GM12878 (cell line): ENCODE results near the gene MTRF1. TPM values are rescaled to one million over a fixed set of nuclear protein-coding genes. Genes with fewer than 3 reads are reported as not detected.

Experiments
- ATAC-seq: fragments of 200-7000 bp; cut with Tn5 transposase; 3 replicates; pipeline ENCODE4 v1.9.1; 2020; ENCODE audit warnings: mild to moderate bottlenecking, moderate library complexity
- BruUV-seq: library from RNA; stranded (reverse); fragments of 400-500 nt; replicated peaks from 2 replicates; lab custom pipeline; 2021; lab: Mats Ljungman, UMichigan
- CTCF ChIA-PET: fragments of 300-600 bp; sonication (Branson Sonifier 250); formaldehyde crosslinking; extraction: SDS; loops from one replicate; lab custom pipeline; 2021; ENCODE audit warnings: inconsistent platforms; lab: Yijun Ruan, JAX
- POLR2A ChIA-PET: fragments of 350-600 bp; formaldehyde crosslinking; extraction: SDS; loops from one replicate; lab custom pipeline; 2021; ENCODE audit warnings: inconsistent platforms; lab: Charles Lee
- RAD21 ChIA-PET: fragments of 300-600 bp; sonication (Branson Sonifier 250); formaldehyde crosslinking; loops from one replicate; lab custom pipeline; 2023; ENCODE audit warnings: antibody characterized with exemption; ENCODE audit not compliant: unreplicated experiment; lab: Charles Lee
- SMC1A ChIA-PET: fragments of 300-600 bp; sonication (Branson Sonifier 250); formaldehyde crosslinking; loops from one replicate; lab custom pipeline; 2023; ENCODE audit not compliant: unreplicated experiment, uncharacterized antibody; lab: Charles Lee
- DNase-seq: peaks from one replicate; pipeline ENCODE4 v3.0.0-alpha.2; 2011; ENCODE audit warnings: low read depth, low spot score
- FAIRE-seq: peaks from 3 replicates; lab custom pipeline; 2011; peaks lifted over from hg19 to GRCh38; lab: Jason Lieb, UNC
- H2AFZ ChIP-seq: 2 replicates; pipeline ENCODE4 v1.6.0; 2011; ENCODE audit warnings: low read depth, low read length, control low read depth; ENCODE audit not compliant: control insufficient read depth
- H3K27ac ChIP-seq: 2 replicates; pipeline ENCODE4 v1.5.1; 2011; ENCODE audit warnings: control low read depth; ENCODE audit not compliant: control insufficient read depth, insufficient read depth
- H3K27me3 ChIP-seq, 2 experiments: replicated peaks in 1 of 2; 2 replicates each; pipeline versions ENCODE4 v1.6.0 to v1.6.1; 2011; ENCODE audit warnings: low read length in 1 of 2; ENCODE audit not compliant: control insufficient read depth in 2 of 2, insufficient read depth in 2 of 2
- H3K36me3 ChIP-seq, 2 experiments: 2 replicates each; pipeline ENCODE4 v1.5.1; 2011; ENCODE audit warnings: low read length in 1 of 2; ENCODE audit not compliant: control insufficient read depth in 2 of 2, insufficient read depth in 2 of 2
- H3K4me1 ChIP-seq: 2 replicates; pipeline ENCODE4 v1.6.1; 2011; ENCODE audit warnings: mild to moderate bottlenecking, low read length, moderate library complexity, mixed read lengths; ENCODE audit not compliant: control insufficient read depth, insufficient read depth
- H3K4me2 ChIP-seq: 2 replicates; pipeline ENCODE4 v1.6.0; 2011; ENCODE audit warnings: control low read depth; ENCODE audit not compliant: control insufficient read depth, insufficient read depth
- H3K4me3 ChIP-seq: fragments of 200-600 bp; sonication (generic); 2 replicates; pipeline ENCODE4 v1.5.1; 2016
- H3K79me2 ChIP-seq: 2 replicates; pipeline ENCODE4 v1.6.0; 2011; ENCODE audit warnings: low read length; ENCODE audit not compliant: control insufficient read depth, insufficient read depth
- H3K9ac ChIP-seq: 2 replicates; pipeline ENCODE4 v1.8.0; 2011; ENCODE audit warnings: low read length, control low read depth, mixed read lengths; ENCODE audit not compliant: control insufficient read depth, insufficient read depth
- H3K9me3 ChIP-seq: replicated peaks from 3 replicates; pipeline ENCODE4 v1.5.1; 2011; ENCODE audit warnings: mild to moderate bottlenecking, low read length; ENCODE audit not compliant: control insufficient read depth, insufficient read depth
- H4K20me1 ChIP-seq: 2 replicates; pipeline ENCODE4 v1.6.0; 2011; ENCODE audit not compliant: control insufficient read depth, insufficient read depth
- CHD1 ChIP-seq: IDR thresholded peaks from 2 replicates; pipeline ENCODE4 v1.6.1; 2012; ENCODE audit warnings: low read depth, low read length, improper control_type of control experiment
- HDAC6 ChIP-seq: fragments of 200-600 bp; sonication (generic); IDR thresholded peaks from one replicate; pipeline ENCODE4 v1.8.0; 2017; ENCODE audit warnings: antibody characterized with exemption; ENCODE audit not compliant: unreplicated experiment
- HSF1 ChIP-seq: fragments of 150-350 bp; IDR thresholded peaks from 2 replicates; pipeline ENCODE4 v1.6.1; 2014; ENCODE audit warnings: mild to moderate bottlenecking, low read depth, low read length
- RAD51 ChIP-seq: fragments of 450-650 bp; IDR thresholded peaks from 2 replicates; pipeline ENCODE4 v1.6.1; 2016; ENCODE audit warnings: moderate library complexity, mild to moderate bottlenecking, inconsistent platforms
- RBBP5 ChIP-seq: fragments of 200-600 bp; sonication (generic); conservative IDR thresholded peaks from 2 replicates; pipeline ENCODE4 v1.6.1; 2016
- SIX5 ChIP-seq: IDR thresholded peaks from 2 replicates; pipeline ENCODE4 v1.6.1; 2011; ENCODE audit warnings: mild to moderate bottlenecking, low read depth, low read length, moderate library complexity; ENCODE audit not compliant: severe bottlenecking
- ZNF274 ChIP-seq: IDR thresholded peaks from one replicate; pipeline ENCODE4 v1.8.0; 2011; ENCODE audit not compliant: insufficient read length, insufficient read depth
- WGBS: methylation state at CpG from one replicate; pipeline ENCODE4 v1.1.6; 2016; ENCODE audit warnings: low lambda C conversion rate; ENCODE audit not compliant: insufficient replicate concordance, insufficient coverage; ENCODE audit errors: missing lambda C conversion rate; 5-methylcytosine and 5-hydroxymethylcytosine counted together
- in situ Hi-C: fragments of 300-500 bp; cut with MboI; formaldehyde crosslinking; loops from 9 replicates; pipeline ENCODE4 v1.14.3; 2018; ENCODE audit warnings: mixed read lengths
- intact Hi-C: fragments of 100-400 bp; cut with micrococcal nuclease; formaldehyde crosslinking; loops from one replicate; pipeline ENCODE4 v1.14.2; 2022; ENCODE audit not compliant: unreplicated experiment
- polyA plus RNA-seq, 11 experiments: library from polyadenylated mRNA; depleted of rRNA in 4 of 11; unstranded in 6 of 11; stranded (reverse) in 5 of 11; fragments of >200 nt; fragmentation: Nextera tagmentation in 4 of 11; fragmentation: Illumina TruSeq in 1 of 11; extraction: Ambion mirVana in 4 of 11; extraction: Trizol in 1 of 11; gene quantifications; 1 replicate in 1 of 11; 2 replicates in 10 of 11; pipeline versions ENCODE4 v1.2.1 to v1.2.3, GENCODE V29; 2011 to 2016; ENCODE audit warnings: inconsistent platforms in 2 of 11, missing spikeins in 2 of 11, low read depth in 1 of 11
- total RNA-seq, 4 experiments: library from RNA; depleted of rRNA in 3 of 4; stranded (reverse); fragments of >200 nt in 3 of 4; fragmentation: Illumina TruSeq in 1 of 4; extraction: Trizol in 1 of 4; gene quantifications; 2 replicates each; pipeline versions ENCODE4 v1.2.1 to v1.2.3, GENCODE V29; 2013 to 2021
- TF ChIP-seq, protein P1 (sequence below): fragments of 450-650 bp; IDR thresholded peaks from 2 replicates; pipeline ENCODE4 v1.6.1; 2017; ENCODE audit warnings: antibody characterized with exemption, mild to moderate bottlenecking, moderate library complexity
- TF ChIP-seq, protein P2 (sequence below): fragments of 450-650 bp; formaldehyde crosslinking; IDR thresholded peaks from 2 replicates; pipeline ENCODE4 v1.5.0; 2022; ENCODE audit warnings: mild to moderate bottlenecking, missing genetic modification characterization
- TF ChIP-seq, protein P3 (sequence below): fragments of 450-650 bp; IDR thresholded peaks from 2 replicates; pipeline ENCODE4 v1.6.1; 2016; ENCODE audit warnings: mild to moderate bottlenecking, moderate library complexity, borderline replicate concordance

The MTRF1 gene
- total and polyA plus RNA-seq, 10 of the 15 experiments (the other 5 are each of a cell fraction or from before 2014, with no cell fraction given): 12.1 to 33.7 (median 20.6) TPM

- no peak for DNase-seq
- no TSS peak for BruUV-seq
- no peaks in the 10 kb centered on the region for H3K9me3 ChIP-seq
- CTCF ChIA-PET: interaction anchor here (0.6 to 1.2 kb wide), 3 partner anchors 58 to 243 kb away, joined by 3 to 4 read pairs (median 3); no protein-coding TSS in a partner anchor
- SMC1A ChIA-PET: interaction anchor here (0.6 to 1.5 kb wide), 4 partner anchors 17 to 83 kb away, joined by 3 read pairs; no protein-coding TSS in a partner anchor
- no peaks in the 10 kb centered on the region for H3K79me2 ChIP-seq
- no peaks in the 10 kb centered on the region for H3K27me3 ChIP-seq
- in situ Hi-C loops (no loop called here), intact Hi-C loops (no loop called here)
- no peak overlapping the region for H2AFZ ChIP-seq
- RAD21 ChIA-PET: no interaction called here
- POLR2A ChIA-PET: interaction anchor here (0.6 kb wide), 1 partner anchor 68 kb away, joined by 5 read pairs; no protein-coding TSS in a partner anchor
- peak; percentile 41 for FAIRE-seq
- H3K9ac ChIP-seq: no peak overlapping the region
- no peaks in the 10 kb centered on the region for H3K4me1 ChIP-seq
- no peaks in the 10 kb centered on the region for H4K20me1 ChIP-seq
- peak overlapping the region; percentile 30; the same call in 1 of the 2 replicates for H3K4me3 ChIP-seq
- H3K36me3 ChIP-seq: no peaks in the 10 kb centered on the region
- WGBS: 23% methylated on average over 4 of the region's 4 CpGs
- peak; percentile 66 for ATAC-seq
- H3K27ac ChIP-seq: no peak overlapping the region
- peak overlapping the region; percentile 52 for H3K4me2 ChIP-seq
- TF ChIP-seq HDAC6: no peak
- TF ChIP-seq ZNF274: no peak
- TF ChIP-seq, protein P1, sequence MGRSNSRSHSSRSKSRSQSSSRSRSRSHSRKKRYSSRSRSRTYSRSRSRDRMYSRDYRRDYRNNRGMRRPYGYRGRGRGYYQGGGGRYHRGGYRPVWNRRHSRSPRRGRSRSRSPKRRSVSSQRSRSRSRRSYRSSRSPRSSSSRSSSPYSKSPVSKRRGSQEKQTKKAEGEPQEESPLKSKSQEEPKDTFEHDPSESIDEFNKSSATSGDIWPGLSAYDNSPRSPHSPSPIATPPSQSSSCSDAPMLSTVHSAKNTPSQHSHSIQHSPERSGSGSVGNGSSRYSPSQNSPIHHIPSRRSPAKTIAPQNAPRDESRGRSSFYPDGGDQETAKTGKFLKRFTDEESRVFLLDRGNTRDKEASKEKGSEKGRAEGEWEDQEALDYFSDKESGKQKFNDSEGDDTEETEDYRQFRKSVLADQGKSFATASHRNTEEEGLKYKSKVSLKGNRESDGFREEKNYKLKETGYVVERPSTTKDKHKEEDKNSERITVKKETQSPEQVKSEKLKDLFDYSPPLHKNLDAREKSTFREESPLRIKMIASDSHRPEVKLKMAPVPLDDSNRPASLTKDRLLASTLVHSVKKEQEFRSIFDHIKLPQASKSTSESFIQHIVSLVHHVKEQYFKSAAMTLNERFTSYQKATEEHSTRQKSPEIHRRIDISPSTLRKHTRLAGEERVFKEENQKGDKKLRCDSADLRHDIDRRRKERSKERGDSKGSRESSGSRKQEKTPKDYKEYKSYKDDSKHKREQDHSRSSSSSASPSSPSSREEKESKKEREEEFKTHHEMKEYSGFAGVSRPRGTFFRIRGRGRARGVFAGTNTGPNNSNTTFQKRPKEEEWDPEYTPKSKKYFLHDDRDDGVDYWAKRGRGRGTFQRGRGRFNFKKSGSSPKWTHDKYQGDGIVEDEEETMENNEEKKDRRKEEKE: no peak
- TF ChIP-seq, protein P2, sequence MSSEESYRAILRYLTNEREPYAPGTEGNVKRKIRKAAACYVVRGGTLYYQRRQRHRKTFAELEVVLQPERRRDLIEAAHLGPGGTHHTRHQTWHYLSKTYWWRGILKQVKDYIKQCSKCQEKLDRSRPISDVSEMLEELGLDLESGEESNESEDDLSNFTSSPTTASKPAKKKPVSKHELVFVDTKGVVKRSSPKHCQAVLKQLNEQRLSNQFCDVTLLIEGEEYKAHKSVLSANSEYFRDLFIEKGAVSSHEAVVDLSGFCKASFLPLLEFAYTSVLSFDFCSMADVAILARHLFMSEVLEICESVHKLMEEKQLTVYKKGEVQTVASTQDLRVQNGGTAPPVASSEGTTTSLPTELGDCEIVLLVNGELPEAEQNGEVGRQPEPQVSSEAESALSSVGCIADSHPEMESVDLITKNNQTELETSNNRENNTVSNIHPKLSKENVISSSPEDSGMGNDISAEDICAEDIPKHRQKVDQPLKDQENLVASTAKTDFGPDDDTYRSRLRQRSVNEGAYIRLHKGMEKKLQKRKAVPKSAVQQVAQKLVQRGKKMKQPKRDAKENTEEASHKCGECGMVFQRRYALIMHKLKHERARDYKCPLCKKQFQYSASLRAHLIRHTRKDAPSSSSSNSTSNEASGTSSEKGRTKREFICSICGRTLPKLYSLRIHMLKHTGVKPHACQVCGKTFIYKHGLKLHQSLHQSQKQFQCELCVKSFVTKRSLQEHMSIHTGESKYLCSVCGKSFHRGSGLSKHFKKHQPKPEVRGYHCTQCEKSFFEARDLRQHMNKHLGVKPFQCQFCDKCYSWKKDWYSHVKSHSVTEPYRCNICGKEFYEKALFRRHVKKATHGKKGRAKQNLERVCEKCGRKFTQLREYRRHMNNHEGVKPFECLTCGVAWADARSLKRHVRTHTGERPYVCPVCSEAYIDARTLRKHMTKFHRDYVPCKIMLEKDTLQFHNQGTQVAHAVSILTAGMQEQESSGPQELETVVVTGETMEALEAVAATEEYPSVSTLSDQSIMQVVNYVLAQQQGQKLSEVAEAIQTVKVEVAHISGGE (CRISPR knock-in tag): no peak
- TF ChIP-seq, protein P3, sequence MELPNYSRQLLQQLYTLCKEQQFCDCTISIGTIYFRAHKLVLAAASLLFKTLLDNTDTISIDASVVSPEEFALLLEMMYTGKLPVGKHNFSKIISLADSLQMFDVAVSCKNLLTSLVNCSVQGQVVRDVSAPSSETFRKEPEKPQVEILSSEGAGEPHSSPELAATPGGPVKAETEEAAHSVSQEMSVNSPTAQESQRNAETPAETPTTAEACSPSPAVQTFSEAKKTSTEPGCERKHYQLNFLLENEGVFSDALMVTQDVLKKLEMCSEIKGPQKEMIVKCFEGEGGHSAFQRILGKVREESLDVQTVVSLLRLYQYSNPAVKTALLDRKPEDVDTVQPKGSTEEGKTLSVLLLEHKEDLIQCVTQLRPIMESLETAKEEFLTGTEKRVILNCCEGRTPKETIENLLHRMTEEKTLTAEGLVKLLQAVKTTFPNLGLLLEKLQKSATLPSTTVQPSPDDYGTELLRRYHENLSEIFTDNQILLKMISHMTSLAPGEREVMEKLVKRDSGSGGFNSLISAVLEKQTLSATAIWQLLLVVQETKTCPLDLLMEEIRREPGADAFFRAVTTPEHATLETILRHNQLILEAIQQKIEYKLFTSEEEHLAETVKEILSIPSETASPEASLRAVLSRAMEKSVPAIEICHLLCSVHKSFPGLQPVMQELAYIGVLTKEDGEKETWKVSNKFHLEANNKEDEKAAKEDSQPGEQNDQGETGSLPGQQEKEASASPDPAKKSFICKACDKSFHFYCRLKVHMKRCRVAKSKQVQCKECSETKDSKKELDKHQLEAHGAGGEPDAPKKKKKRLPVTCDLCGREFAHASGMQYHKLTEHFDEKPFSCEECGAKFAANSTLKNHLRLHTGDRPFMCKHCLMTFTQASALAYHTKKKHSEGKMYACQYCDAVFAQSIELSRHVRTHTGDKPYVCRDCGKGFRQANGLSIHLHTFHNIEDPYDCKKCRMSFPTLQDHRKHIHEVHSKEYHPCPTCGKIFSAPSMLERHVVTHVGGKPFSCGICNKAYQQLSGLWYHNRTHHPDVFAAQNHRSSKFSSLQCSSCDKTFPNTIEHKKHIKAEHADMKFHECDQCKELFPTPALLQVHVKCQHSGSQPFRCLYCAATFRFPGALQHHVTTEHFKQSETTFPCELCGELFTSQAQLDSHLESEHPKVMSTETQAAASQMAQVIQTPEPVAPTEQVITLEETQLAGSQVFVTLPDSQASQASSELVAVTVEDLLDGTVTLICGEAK: no peak
- TF ChIP-seq HSF1: no peak
- TF ChIP-seq RBBP5: no peak
- TF ChIP-seq RAD51: no peak
- TF ChIP-seq CHD1: no peak
- no peak for TF ChIP-seq SIX5
These were observed 36.1 kb upstream of the MTRF1 start for GRCh38 chr13:41299316-41300094.
